NCI-H2171 treated with DMSO at 0.1 percent for 48 hours (cell line): ENCODE results near the gene ZNF396.

Source experiments
- DNase-seq: peaks from one replicate; lab custom pipeline; 2025; lab: John Stamatoyannopoulos, UW

ZNF396 gene

GRCh38 chr18:35335866-35336265 is 41.3 kb downstream of the ZNF396 start:
- peak; percentile 90 for DNase-seq

GRCh38 chr18:35334821-35335220 is 42.3 kb downstream of the ZNF396 start:
- DNase-seq, result no peak

DNA sequence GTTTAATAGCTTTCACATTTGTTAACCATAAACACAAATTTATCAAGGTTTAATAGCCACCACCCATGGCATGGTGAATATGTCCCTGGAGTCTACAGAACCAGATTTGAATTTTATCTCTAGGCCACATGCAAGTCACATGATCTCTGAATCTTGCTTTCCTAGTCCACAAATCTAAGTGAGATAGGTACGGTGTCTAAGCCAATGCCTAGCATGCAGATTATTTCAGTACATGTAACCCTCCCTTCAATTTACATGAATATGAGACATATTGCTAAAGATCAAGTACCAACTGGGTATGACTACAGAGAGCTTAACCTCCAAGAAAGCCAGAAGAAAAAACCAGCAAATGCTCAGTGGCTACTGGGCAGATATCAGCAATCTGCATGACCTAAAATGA is 42.9 kb downstream of the ZNF396 start:
- no peak for DNase-seq

DNA sequence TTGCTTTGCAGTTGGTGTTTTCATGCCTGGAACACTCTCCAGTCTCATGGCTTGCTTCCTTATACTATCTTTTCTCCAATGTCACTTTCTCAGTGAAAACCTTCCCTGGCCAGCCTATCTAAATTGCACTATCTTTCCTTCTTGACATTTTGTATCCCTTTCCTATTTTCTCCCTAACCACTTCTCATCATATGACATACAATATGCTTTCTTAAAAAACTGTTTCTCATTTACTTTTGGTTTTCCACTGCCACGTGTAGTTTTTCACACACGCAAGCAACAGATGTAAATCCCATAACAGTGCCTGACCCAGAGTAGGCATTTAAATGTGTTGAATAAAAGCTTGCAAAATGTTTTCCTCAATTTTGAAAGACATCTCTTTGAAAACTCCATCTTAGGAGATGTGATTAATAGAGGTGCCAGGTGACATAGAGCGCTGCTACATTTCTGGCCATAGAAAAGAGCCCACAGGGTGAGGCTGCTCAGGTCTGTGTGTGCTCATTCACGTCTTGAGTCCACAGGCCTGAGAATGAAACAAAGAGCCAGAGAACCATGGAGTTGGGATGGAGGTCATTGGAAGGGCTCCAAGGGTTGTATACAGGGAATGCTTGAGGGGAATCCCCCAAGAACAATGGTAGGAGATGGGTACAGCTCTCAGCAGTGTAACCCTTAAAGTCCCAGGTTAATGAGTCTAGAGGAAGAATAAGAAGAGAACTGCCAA is 45.6 kb downstream of the ZNF396 start:
- no peak for DNase-seq

DNA sequence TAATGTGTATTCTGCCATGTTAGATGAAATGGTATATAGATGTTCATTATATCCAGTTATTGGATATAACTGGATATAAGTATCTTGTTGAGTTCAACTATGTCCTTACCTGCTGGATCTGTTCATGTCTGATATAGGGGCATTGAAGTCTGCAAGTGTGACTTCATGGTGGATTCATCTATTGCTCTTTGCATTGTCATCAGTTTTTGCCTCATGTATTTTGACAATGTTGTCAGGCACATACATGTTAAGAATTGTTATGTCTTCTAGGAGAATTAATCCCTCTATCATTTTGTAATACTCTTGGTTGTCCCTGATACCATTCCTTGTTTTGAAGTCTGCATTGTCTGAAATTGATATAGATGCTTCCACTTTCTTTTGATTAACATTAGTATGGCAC is 48.3 kb downstream of the ZNF396 start:
- DNase-seq, result no peak

GRCh38 chr18:35326695-35327387 is 50.3 kb downstream of the ZNF396 start:
- DNase-seq, result no peak

GRCh38 chr18:35324926-35325655 is 52.0 kb downstream of the ZNF396 start:
- DNase-seq, result no peak

DNA sequence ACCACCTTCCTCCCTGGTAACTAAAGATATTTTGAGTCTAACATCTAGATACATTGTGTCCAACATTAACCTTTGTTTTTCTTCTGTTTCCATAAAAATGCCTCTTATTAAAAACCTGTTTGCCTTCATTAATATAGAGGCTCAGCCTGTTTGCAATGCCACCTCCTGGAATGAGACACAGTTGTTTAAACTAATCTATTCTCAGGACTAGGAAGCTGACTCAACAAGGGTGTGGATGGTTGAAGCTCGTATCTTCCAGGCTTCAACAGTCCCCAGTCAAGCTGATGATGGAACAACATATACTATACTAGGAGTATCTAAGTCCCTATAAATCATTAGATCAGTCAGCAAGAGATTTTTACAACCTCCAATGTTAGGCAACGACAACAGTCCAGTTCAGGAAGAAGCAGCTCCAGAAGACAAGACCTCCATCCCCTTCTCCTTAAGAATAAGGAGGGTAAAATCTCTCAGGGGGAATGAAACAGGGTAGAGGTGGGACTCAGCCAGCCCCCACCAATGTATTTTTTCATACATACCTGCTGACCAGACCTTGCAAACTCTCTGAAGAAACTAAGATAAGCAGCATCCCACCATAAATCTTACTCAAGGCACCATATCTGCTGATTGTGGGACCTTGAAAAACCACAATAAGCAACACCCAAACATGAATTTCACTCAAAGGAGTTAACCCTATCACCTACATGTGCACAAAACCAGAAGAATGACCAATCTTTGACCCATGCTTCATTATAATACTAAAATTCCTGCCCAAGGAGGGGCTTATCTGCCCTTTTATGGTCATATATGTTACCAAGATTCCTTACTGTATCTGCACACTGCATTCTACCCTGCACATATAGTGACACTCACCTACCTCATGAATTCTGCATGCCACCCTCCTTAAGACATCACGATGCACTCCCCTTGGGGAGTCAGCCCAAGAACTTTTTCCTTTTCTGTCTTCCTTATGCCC is 54.4 kb downstream of the ZNF396 start:
- no peak for DNase-seq
